ENCODE measurements around the gene AQP11. TPM values are rescaled to one million over a fixed set of nuclear protein-coding genes. Genes with fewer than 3 reads are reported as not detected.
"Not testable (repeated sequence)": the region's sequence is repeated elsewhere in the genome, so short reads cannot be mapped to it uniquely, and the experiment has no call there.

Gene AQP11
- total RNA-seq, 1 donor from 2014 or later, result 3.8 TPM

- no peak for DNase-seq (ENCODE audit: low read depth)
Observed at GRCh38 chr11:77592727-77593126, 3.0 kb downstream of the AQP11 start.

GRCh38 chr11:77593883-77594282 lies 4.1 kb downstream of the AQP11 start:
- no peak for DNase-seq (ENCODE audit: low read depth)

- DNase-seq (ENCODE audit: low read depth), result peak; percentile 33
Observed at GRCh38 chr11:77596626-77597025, 6.9 kb downstream of the AQP11 start.

- DNase-seq (ENCODE audit: low read depth), result no peak
Observed at GRCh38 chr11:77598195-77598594, 8.4 kb downstream of the AQP11 start.

- peak; percentile 99 for DNase-seq (ENCODE audit: low read depth)
Observed at GRCh38 chr11:77602381-77603088, 12.8 kb downstream of the AQP11 start.

- DNase-seq (ENCODE audit: low read depth), result no peak
Observed at GRCh38 chr11:77604281-77604680, 14.5 kb downstream of the AQP11 start.

GRCh38 chr11:77609234-77609633 lies 19.5 kb downstream of the AQP11 start:
- DNase-seq (ENCODE audit: low read depth), result no peak

- DNase-seq (ENCODE audit: low read depth), result no peak
Observed at GRCh38 chr11:77611921-77612320, 22.2 kb downstream of the AQP11 start.

GRCh38 chr11:77617892-77618291 lies 28.1 kb downstream of the AQP11 start:
- DNase-seq (ENCODE audit: low read depth), result peak; percentile 80

GRCh38 chr11:77619576-77620198 lies 29.9 kb downstream of the AQP11 start:
- DNase-seq (ENCODE audit: low read depth), result peak; percentile 69

GRCh38 chr11:77630157-77630710 lies 40.5 kb downstream of the AQP11 start:
- no peak for DNase-seq (ENCODE audit: low read depth)

GRCh38 chr11:77633926-77634325 lies 44.2 kb downstream of the AQP11 start:
- DNase-seq (ENCODE audit: low read depth), result not testable (repeated sequence)

GRCh38 chr11:77636731-77637344 lies 47.1 kb downstream of the AQP11 start:
- no peak for DNase-seq (ENCODE audit: low read depth)

GRCh38 chr11:77637345-77638165 lies 47.8 kb downstream of the AQP11 start, which contains the start of gene CLNS1A:
Gene CLNS1A, minus strand, starts transcription at chr11:77637794. Its CDS starts 80 bp downstream, at chr11:77637714.
- peak; percentile 83 for DNase-seq (ENCODE audit: low read depth)

- DNase-seq (ENCODE audit: low read depth), result peak; percentile 32
Observed at GRCh38 chr11:77642228-77642627, 52.5 kb downstream of the AQP11 start.

- DNase-seq (ENCODE audit: low read depth), result no peak
Observed at GRCh38 chr11:77644887-77645286, 55.1 kb downstream of the AQP11 start.

GRCh38 chr11:77647654-77648305 lies 58.0 kb downstream of the AQP11 start:
- DNase-seq (ENCODE audit: low read depth), result no peak

- DNase-seq (ENCODE audit: low read depth), result no peak
Observed at GRCh38 chr11:77650123-77650522, 60.4 kb downstream of the AQP11 start.

- no peak for DNase-seq (ENCODE audit: low read depth)
Observed at GRCh38 chr11:77654770-77655434, 65.1 kb downstream of the AQP11 start.

- no peak for DNase-seq (ENCODE audit: low read depth)
Observed at GRCh38 chr11:77656362-77656761, 66.6 kb downstream of the AQP11 start.
